Mesenchymal stem cell (in vitro differentiated cells and primary cell): ENCODE results near the gene CASKIN1.

ENCODE experiments used
- DNase-seq: peaks from one replicate; pipeline ENCODE4 v3.0.0-alpha.2; 2013
- H2AFZ ChIP-seq: one replicate; pipeline ENCODE4 v1.6.1; 2013; ENCODE audit warnings: low read depth, mild to moderate bottlenecking, control low read depth, inconsistent platforms, low read length, moderate library complexity
- H2AK5ac ChIP-seq: 2 replicates; pipeline ENCODE4 v1.6.1; 2013; ENCODE audit warnings: low read length, moderate library complexity, mild to moderate bottlenecking, inconsistent platforms; ENCODE audit not compliant: severe bottlenecking
- H2BK120ac ChIP-seq: one replicate; pipeline ENCODE4 v1.6.1; 2013; ENCODE audit warnings: low read depth, mild to moderate bottlenecking, inconsistent platforms, low read length, moderate library complexity
- H2BK12ac ChIP-seq, 2 experiments: one replicate each; pipeline ENCODE4 v1.6.1; 2013; ENCODE audit warnings: inconsistent platforms in 2 of 2, low read length in 2 of 2, mild to moderate bottlenecking in 2 of 2, moderate library complexity in 2 of 2, control low read depth in 1 of 2
- H2BK15ac ChIP-seq: one replicate; pipeline ENCODE4 v1.6.1; 2013; ENCODE audit warnings: mild to moderate bottlenecking, low read depth, inconsistent platforms; ENCODE audit not compliant: poor library complexity, severe bottlenecking
- H2BK5ac ChIP-seq: 2 replicates; pipeline ENCODE4 v1.6.1; 2013; ENCODE audit warnings: low read depth, mild to moderate bottlenecking, low read length, control low read depth, inconsistent platforms; ENCODE audit not compliant: poor library complexity, severe bottlenecking
- H3K14ac ChIP-seq, 2 experiments: one replicate each; pipeline ENCODE4 v1.6.1; 2013; ENCODE audit warnings: inconsistent platforms in 2 of 2, low read length in 2 of 2, control low read depth in 1 of 2, mild to moderate bottlenecking in 1 of 2, moderate library complexity in 1 of 2
- H3K18ac ChIP-seq, 2 experiments: one replicate each; pipeline ENCODE4 v1.6.1; 2013; ENCODE audit warnings: inconsistent platforms in 2 of 2, low read length in 2 of 2, control low read depth in 1 of 2, low read depth in 1 of 2, mild to moderate bottlenecking in 1 of 2
- H3K23ac ChIP-seq, 2 experiments: one replicate each; pipeline ENCODE4 v1.6.1; 2013; ENCODE audit warnings: inconsistent platforms in 2 of 2, low read length in 2 of 2, mild to moderate bottlenecking in 2 of 2, moderate library complexity in 2 of 2, control low read depth in 1 of 2
- H3K27ac ChIP-seq: 2 replicates; pipeline ENCODE4 v1.5.1; 2013; ENCODE audit warnings: mild to moderate bottlenecking, moderate library complexity, low read length, control low read depth, inconsistent platforms; ENCODE audit not compliant: poor library complexity, severe bottlenecking
- H3K27me3 ChIP-seq, 2 experiments: 2 replicates each; pipeline versions ENCODE4 v1.6.1 to v1.7.0; 2013; ENCODE audit warnings: low read length in 2 of 2, mild to moderate bottlenecking in 2 of 2, moderate library complexity in 2 of 2, control low read depth in 1 of 2, inconsistent platforms in 1 of 2; ENCODE audit not compliant: control insufficient read depth in 1 of 2, insufficient read depth in 1 of 2
- H3K36me3 ChIP-seq, 2 experiments: 2 replicates each; pipeline versions ENCODE4 v1.6.1 to v1.7.0; 2013; ENCODE audit warnings: low read length in 2 of 2, control low read depth in 1 of 2, inconsistent platforms in 1 of 2, low read depth in 1 of 2, mild to moderate bottlenecking in 1 of 2; ENCODE audit not compliant: insufficient read depth in 2 of 2, control insufficient read depth in 1 of 2
- H3K4ac ChIP-seq, 2 experiments: one replicate each; pipeline ENCODE4 v1.6.1; 2013; ENCODE audit warnings: inconsistent platforms in 2 of 2, low read length in 2 of 2, mild to moderate bottlenecking in 2 of 2, moderate library complexity in 2 of 2, control low read depth in 1 of 2, low read depth in 1 of 2
- H3K4me1 ChIP-seq: 2 replicates; pipeline ENCODE4 v1.6.1; 2013; ENCODE audit warnings: low read depth, low read length, control low read depth; ENCODE audit not compliant: control insufficient read depth, insufficient read depth
- H3K4me2 ChIP-seq: 2 replicates; pipeline ENCODE4 v1.6.1; 2013; ENCODE audit warnings: low read length, mild to moderate bottlenecking, inconsistent platforms; ENCODE audit not compliant: poor library complexity, severe bottlenecking
- H3K4me3 ChIP-seq, 2 experiments: 2 replicates each; pipeline versions ENCODE4 v1.5.1 to v1.7.0; 2013; ENCODE audit warnings: low read length in 2 of 2, mild to moderate bottlenecking in 2 of 2, control low read depth in 1 of 2, low read depth in 1 of 2; ENCODE audit not compliant: insufficient read depth in 1 of 2
- H3K79me1 ChIP-seq: replicated peaks from 2 replicates; pipeline ENCODE4 v1.6.1; 2013; ENCODE audit warnings: mild to moderate bottlenecking, control low read depth, low read length, inconsistent platforms; ENCODE audit not compliant: poor library complexity, severe bottlenecking
- H3K9ac ChIP-seq: 2 replicates; pipeline ENCODE4 v1.7.0; 2013; ENCODE audit warnings: mild to moderate bottlenecking, low read length, moderate library complexity
- H3K9me3 ChIP-seq: 2 replicates; pipeline ENCODE4 v1.7.0; 2013; ENCODE audit warnings: mild to moderate bottlenecking, low read length; ENCODE audit not compliant: control insufficient read depth
- H4K8ac ChIP-seq: one replicate; pipeline ENCODE4 v1.6.1; 2013; ENCODE audit warnings: inconsistent platforms, mild to moderate bottlenecking, low read length, moderate library complexity
- H4K91ac ChIP-seq: one replicate; pipeline ENCODE4 v1.6.1; 2013; ENCODE audit warnings: mild to moderate bottlenecking, low read length, inconsistent platforms
- WGBS: methylation state at CpG from one replicate; pipeline ENCODE4 v1.1.7; 2013; ENCODE audit warnings: mixed read lengths; 5-methylcytosine and 5-hydroxymethylcytosine counted together

CASKIN1 gene

GRCh38 chr16:2156849-2157224 lies 39.6 kb downstream of the CASKIN1 start:
- Histone ChIP-seq H3K4ac (peak overlapping the region; percentile 50 to 57), H4K8ac (peak overlapping the region; percentile 36), H3K4me2 (peak overlapping the region; percentile 89), H3K36me3 (peaks cover 17 to 48% of the 10 kb centered on the region in 2 experiments), H3K27ac (peak overlapping the region; percentile 77), H3K4me3 (peak overlapping the region; percentile 40 to 95), H2BK120ac (peak overlapping the region; percentile 44), H2BK5ac (no peak overlapping the region), H3K14ac (no peak overlapping the region), H2AK5ac (peak overlapping the region; percentile 64), H3K4me1 (peaks cover 67% of the 10 kb centered on the region), H3K27me3 (no peaks in the 10 kb centered on the region), H2BK12ac (peak overlapping the region in 1 of 2 experiments; percentile 40), H3K9ac (peak overlapping the region; percentile 98), H3K23ac (peak overlapping the region in 1 of 2 experiments; percentile 61), H3K79me1 (no peaks in the 10 kb centered on the region), H4K91ac (peak overlapping the region; percentile 6), H2BK15ac (no peak overlapping the region), H2AFZ (no peak overlapping the region), H3K9me3 (no peaks in the 10 kb centered on the region), H3K18ac (peak overlapping the region in 1 of 2 experiments; percentile 16)
- WGBS, result 89% methylated on average over 3 of the region's 5 CpGs
- no peak for DNase-seq

GRCh38 chr16:2155977-2156848 lies 40.2 kb downstream of the CASKIN1 start:
- Histone ChIP-seq H2AFZ (no peak overlapping the region), H2BK12ac (peak overlapping the region in 1 of 2 experiments; percentile 40), H2BK120ac (peak overlapping the region; percentile 81)

GRCh38 chr16:2155091-2155950 lies 41.1 kb downstream of the CASKIN1 start, which contains the start of gene TRAF7:
Gene TRAF7, plus strand, starts transcription at chr16:2155782. Its CDS starts 8,139 bp downstream, at chr16:2163921.
- no peaks in the 10 kb centered on the region for H3K27me3 ChIP-seq
- peak within 1 kb of the TSS; percentile 84 to 97 for H3K4me3 ChIP-seq
- H3K9me3 ChIP-seq, result no peaks in the 10 kb centered on the region
- peak within 1 kb of the TSS; percentile 71 for H4K91ac ChIP-seq
- no peak within 1 kb of the TSS for H2BK5ac ChIP-seq
- H3K9ac ChIP-seq, result peak within 1 kb of the TSS; percentile 98
- peak within 1 kb of the TSS; percentile 48 for H4K8ac ChIP-seq
- H3K4me1 ChIP-seq, result peaks cover 67% of the 10 kb centered on the region
- H3K27ac ChIP-seq, result peak within 1 kb of the TSS; percentile 78
- no peak within 1 kb of the TSS for H2BK15ac ChIP-seq
- H3K23ac ChIP-seq, result peak within 1 kb of the TSS in 1 of 2 experiments; percentile 31
- WGBS, result under 1% methylated on average over 59 of the region's 94 CpGs
- H3K4ac ChIP-seq, result peak within 1 kb of the TSS; percentile 85 to 95
- H2AFZ ChIP-seq, result no peak within 1 kb of the TSS
- H2BK12ac ChIP-seq, result peak within 1 kb of the TSS in 1 of 2 experiments; percentile 40
- peak; percentile 100 for DNase-seq
- peak within 1 kb of the TSS; percentile 32 for H2AK5ac ChIP-seq
- H3K36me3 ChIP-seq, result peaks cover 28 to 59% of the 10 kb centered on the region in 2 experiments
- peak within 1 kb of the TSS; percentile 83 to 86 for H3K18ac ChIP-seq
- H2BK120ac ChIP-seq, result peak within 1 kb of the TSS; percentile 81
- no peaks in the 10 kb centered on the region for H3K79me1 ChIP-seq
- H3K4me2 ChIP-seq, result peak within 1 kb of the TSS; percentile 89
- peak within 1 kb of the TSS in 1 of 2 experiments; percentile 95 for H3K14ac ChIP-seq

More at GRCh38 chr16:2155977-2156848, 40.2 kb downstream of the CASKIN1 start:
- Histone ChIP-seq H3K9me3 (no peaks in the 10 kb centered on the region), H3K4me2 (peak overlapping the region; percentile 89), H2BK15ac (no peak overlapping the region), H3K18ac (peak overlapping the region; percentile 83 to 86), H4K91ac (peak overlapping the region; percentile 53), H3K79me1 (no peaks in the 10 kb centered on the region), H3K4me1 (peaks cover 67% of the 10 kb centered on the region), H3K23ac (peak overlapping the region; percentile 31 to 61), H2AK5ac (peak overlapping the region; percentile 64), H3K27ac (peak overlapping the region; percentile 78), H3K27me3 (no peaks in the 10 kb centered on the region), H3K36me3 (peaks cover 23 to 51% of the 10 kb centered on the region in 2 experiments), H3K9ac (peak overlapping the region; percentile 98), H3K14ac (peak overlapping the region in 1 of 2 experiments; percentile 95), H4K8ac (peak overlapping the region; percentile 48), H2BK5ac (no peak overlapping the region), H3K4me3 (peak overlapping the region; percentile 84 to 95), H3K4ac (peak overlapping the region; percentile 85 to 95)
- WGBS, result 9% methylated on average over 35 of the region's 47 CpGs
- DNase-seq, result peak; percentile 79
